Lower lobe of right lung (tissue), 2 donors: Measurements from ENCODE around the gene PPP2R5E. TPM values are rescaled to one million over a fixed set of nuclear protein-coding genes. Genes with fewer than 3 reads are reported as not detected.

Experiments used
- ATAC-seq, 2 donors: fragments of 200-7000 bp; cut with Tn5 transposase; one replicate each; pipeline ENCODE4 v1.9.1; 2020 to 2022; ENCODE audit warnings: mild to moderate bottlenecking in 2 of 2, moderate library complexity in 2 of 2
- DNase-seq: peaks from one replicate; pipeline ENCODE4 v3.0.0-alpha.2; 2020
- H3K27ac ChIP-seq: fragments of 200-600 bp; one replicate; pipeline ENCODE4 v1.8.0; 2022
- H3K27me3 ChIP-seq: fragments of 200-600 bp; one replicate; pipeline ENCODE4 v1.8.0; 2022; ENCODE audit warnings: low read depth
- H3K36me3 ChIP-seq: fragments of 200-600 bp; one replicate; pipeline ENCODE4 v1.8.0; 2022; ENCODE audit warnings: mild to moderate bottlenecking
- H3K4me1 ChIP-seq: fragments of 200-600 bp; one replicate; pipeline ENCODE4 v1.8.0; 2022
- H3K4me3 ChIP-seq: fragments of 200-600 bp; one replicate; pipeline ENCODE4 v1.8.0; 2022; ENCODE audit warnings: mild to moderate bottlenecking
- H3K9me3 ChIP-seq: fragments of 200-600 bp; one replicate; pipeline ENCODE4 v1.8.0; 2022
- CTCF ChIP-seq: fragments of 200-600 bp; IDR thresholded peaks from one replicate; pipeline ENCODE4 v1.8.0; 2022; ENCODE audit warnings: antibody characterized with exemption, mild to moderate bottlenecking
- intact Hi-C: fragments of 100-400 bp; cut with DNase I; formaldehyde crosslinking; loops from one replicate; pipeline ENCODE4 v1.11.0; 2022
- total RNA-seq: library from RNA; stranded (reverse); fragmentation: NEBNext Ultra II Directional; extraction: Animal tissue kit (Norgen Biotek cat#: 25700); gene quantifications from one replicate; pipeline ENCODE4 v1.2.1, GENCODE V29; 2021
- donor health status: DM: no; HTN: yes; CAD: no; lungs with severe emphysema.

PPP2R5E gene
- total RNA-seq, 1 donor from 2014 or later: 45.3 TPM

DNA sequence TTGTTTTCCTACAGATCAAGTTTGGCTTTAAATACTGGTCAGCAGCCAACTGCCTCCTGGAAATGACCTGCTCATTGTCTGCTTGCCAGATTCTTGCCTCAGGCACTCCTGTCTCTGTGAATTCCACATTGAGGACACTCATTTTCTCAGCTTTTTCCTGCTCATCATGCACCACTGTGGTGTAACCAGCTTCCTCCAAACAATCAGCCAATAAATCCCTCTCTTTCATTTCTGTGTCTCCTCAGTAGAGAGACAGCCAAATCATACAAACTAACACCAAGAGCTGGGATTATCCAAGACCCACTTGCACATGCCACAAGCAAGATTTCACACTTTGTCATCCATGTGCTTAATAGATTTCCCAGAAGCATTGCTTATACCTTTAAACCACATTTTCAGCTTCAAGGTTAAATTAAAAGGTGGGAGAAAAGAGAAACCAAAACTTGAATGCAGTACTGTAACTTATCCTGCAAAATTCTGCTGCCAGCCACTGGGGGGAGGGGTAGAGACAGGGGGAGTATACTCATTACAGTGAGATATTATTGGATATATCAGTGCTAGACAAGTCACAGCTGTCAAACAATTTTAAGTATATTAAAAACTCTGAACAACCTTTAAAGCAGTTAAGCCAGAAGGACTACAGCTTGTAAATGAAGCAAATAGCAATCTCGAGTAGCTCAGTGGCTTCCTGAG is 105.0 kb downstream of the PPP2R5E start:
- H3K27me3 ChIP-seq: no peaks in the 10 kb centered on the region
- peak overlapping the region; percentile 67 for H3K27ac ChIP-seq
- H3K36me3 ChIP-seq: no peaks in the 10 kb centered on the region
- no peaks in the 10 kb centered on the region for H3K9me3 ChIP-seq
- peak overlapping the region; percentile 12 for H3K4me3 ChIP-seq
- peaks cover 60% of the 10 kb centered on the region for H3K4me1 ChIP-seq
- intact Hi-C loops: no loop called here
- DNase-seq: no peak
- ATAC-seq: peak; percentile 74 to 78
- peak; percentile 19 for TF ChIP-seq CTCF

GRCh38 chr14:63436286-63437098 is 106.7 kb downstream of the PPP2R5E start:
- DNase-seq: no peak
- no peaks in the 10 kb centered on the region for H3K27me3 ChIP-seq
- H3K27ac ChIP-seq: peak overlapping the region; percentile 67
- H3K9me3 ChIP-seq: no peaks in the 10 kb centered on the region
- no peak overlapping the region for H3K4me3 ChIP-seq
- no peak for ATAC-seq
- H3K4me1 ChIP-seq: peaks cover 73% of the 10 kb centered on the region
- intact Hi-C loops: no loop called here
- no peaks in the 10 kb centered on the region for H3K36me3 ChIP-seq
- no peak for TF ChIP-seq CTCF

DNA sequence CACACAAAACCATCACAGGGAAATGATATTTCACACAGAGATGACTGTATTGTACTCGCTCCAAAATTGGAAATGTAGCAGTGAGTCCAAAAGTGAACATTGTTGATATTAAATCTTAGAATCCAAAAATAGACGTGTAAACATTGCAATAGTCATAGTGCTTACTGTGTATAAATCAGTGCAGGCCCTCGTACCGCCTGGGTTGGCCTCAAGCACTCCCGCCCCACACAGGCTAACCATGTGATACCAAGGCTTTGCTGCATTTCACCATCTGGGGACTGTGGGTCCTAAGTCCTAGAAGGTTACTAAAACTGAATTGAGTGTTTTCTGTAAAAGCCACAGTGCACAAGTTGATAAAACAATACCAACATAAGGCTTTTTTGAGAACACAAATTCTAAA is 107.3 kb downstream of the PPP2R5E start:
- H3K27ac ChIP-seq: peak overlapping the region; percentile 67
- TF ChIP-seq CTCF: no peak
- intact Hi-C loops: no loop called here
- DNase-seq (peak; percentile 81), ATAC-seq (peak; percentile 94 to 95)
- no peaks in the 10 kb centered on the region for H3K36me3 ChIP-seq
- peaks cover 80% of the 10 kb centered on the region for H3K4me1 ChIP-seq
- no peaks in the 10 kb centered on the region for H3K9me3 ChIP-seq
- H3K27me3 ChIP-seq: no peaks in the 10 kb centered on the region
- no peak overlapping the region for H3K4me3 ChIP-seq

GRCh38 chr14:63435204-63435603 is 108.0 kb downstream of the PPP2R5E start:
- ATAC-seq (no peak), DNase-seq (no peak)
- H3K36me3 ChIP-seq: no peaks in the 10 kb centered on the region
- H3K4me1 ChIP-seq: peaks cover 78% of the 10 kb centered on the region
- no peak for TF ChIP-seq CTCF
- H3K27ac ChIP-seq: peak overlapping the region; percentile 67
- no peak overlapping the region for H3K4me3 ChIP-seq
- intact Hi-C loops: no loop called here
- H3K27me3 ChIP-seq: no peaks in the 10 kb centered on the region
- H3K9me3 ChIP-seq: no peaks in the 10 kb centered on the region

GRCh38 chr14:63432888-63433552 is 110.2 kb downstream of the PPP2R5E start:
- H3K27me3 ChIP-seq: no peaks in the 10 kb centered on the region
- H3K4me3 ChIP-seq: no peak overlapping the region
- no peak for TF ChIP-seq CTCF
- ATAC-seq (no peak), DNase-seq (no peak)
- H3K9me3 ChIP-seq: no peaks in the 10 kb centered on the region
- peaks cover 60% of the 10 kb centered on the region for H3K4me1 ChIP-seq
- intact Hi-C loops: no loop called here
- H3K36me3 ChIP-seq: no peaks in the 10 kb centered on the region
- H3K27ac ChIP-seq: no peak overlapping the region
